Activated CD8-positive, alpha-beta memory T cell treated with anti-CD3 and anti-CD28 coated beads, Interleukin-2, amount 50 U/mL, for 24 hours (primary cell): ENCODE measurements around the gene UBR7.

ENCODE experiments used
- DNase-seq: peaks from one replicate; pipeline ENCODE4 v3.0.0-alpha.2; 2020; ENCODE audit errors: extremely low read depth

The UBR7 gene

DNA sequence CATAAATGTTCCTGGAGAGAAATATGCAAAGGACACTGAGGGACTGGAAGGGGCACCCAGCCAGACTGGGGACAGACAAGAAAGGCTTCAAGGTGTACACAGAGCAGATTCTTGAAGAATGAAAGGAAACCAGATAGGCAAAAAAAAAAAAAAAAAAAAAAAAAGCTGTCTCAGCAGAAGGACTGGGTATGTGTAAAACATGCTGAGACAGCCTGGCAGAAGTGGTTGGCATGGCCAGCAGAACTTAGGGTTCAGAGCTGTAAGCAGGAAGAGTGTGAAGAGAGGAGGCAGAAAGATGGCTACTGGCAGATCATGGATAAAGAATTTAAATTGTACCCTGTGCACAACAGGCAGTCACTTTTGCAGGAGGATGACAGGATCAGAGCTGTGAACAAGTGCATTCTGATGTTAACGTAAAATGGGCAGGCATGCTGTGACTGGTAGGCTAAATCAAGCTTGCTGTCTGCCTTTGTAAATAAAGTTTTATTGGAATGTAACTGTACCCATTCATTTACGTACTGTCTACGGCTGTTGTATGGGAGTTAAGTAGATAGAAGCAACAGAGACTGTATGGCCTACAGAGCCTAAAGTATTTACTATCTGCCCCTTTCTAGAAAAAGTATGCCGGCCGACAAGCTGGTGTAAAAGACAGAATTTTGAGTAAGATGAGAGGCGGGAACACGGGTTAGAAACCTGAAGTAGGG is 42.2 kb downstream of the UBR7 start:
- DNase-seq = no peak

DNA sequence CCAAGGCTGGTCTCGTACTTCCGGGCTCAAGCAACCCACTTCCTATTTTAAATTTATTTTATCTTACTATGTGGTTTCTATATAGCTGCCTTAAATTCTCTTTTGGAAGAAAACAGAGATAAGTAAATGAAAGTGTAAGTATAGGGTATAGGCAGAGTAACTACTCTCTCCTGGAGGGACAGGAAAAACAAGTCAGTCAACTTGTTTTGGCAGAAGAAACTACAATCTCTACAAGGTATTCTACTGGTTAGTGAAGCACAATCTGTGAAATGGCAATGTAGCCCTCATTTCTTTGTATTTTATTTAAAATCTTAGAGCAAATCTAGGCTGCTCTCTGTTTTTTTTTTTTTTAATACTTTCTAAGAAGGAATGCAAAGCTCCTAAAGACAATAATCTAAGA is 55.4 kb downstream of the UBR7 start:
- no peak for DNase-seq

DNA sequence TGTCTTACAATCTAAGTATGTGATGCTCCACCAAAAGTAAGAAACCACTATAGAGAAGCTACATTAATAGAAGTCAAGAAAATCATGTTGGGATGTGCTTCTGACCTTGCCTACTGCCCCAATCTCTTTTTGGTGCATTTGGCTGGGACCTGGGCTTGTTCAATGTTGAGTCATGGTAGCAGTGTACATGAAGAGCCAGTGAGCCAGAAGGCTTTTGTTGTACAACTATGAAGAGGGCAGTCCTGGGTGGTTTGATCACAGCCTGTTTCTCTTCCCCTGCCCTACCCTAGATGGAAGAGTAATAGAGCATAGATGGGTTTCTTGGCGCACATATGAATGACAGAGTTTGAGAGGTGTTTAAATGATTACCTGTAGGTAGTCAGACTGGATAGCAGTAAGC is 56.4 kb downstream of the UBR7 start:
- DNase-seq = no peak

DNA sequence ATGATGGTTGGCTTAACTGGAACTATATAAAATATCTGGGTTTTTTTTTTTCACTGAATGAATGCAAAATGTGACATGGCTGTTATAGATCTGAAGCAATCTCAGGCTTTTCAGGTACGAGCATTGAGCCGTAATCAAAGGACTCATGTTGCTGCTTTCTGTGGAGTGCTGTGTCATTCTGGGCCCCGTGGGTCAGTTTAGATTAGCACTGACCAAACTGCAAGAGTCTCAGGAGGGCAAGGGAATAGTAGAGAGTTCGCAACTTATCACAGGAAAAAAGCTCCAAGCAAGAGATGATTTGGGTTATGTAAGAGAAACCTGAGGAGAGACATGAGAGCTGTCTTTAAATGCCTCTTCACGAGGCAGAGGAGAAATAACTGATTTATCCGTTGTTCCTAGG is 59.1 kb downstream of the UBR7 start:
- no peak for DNase-seq

DNA sequence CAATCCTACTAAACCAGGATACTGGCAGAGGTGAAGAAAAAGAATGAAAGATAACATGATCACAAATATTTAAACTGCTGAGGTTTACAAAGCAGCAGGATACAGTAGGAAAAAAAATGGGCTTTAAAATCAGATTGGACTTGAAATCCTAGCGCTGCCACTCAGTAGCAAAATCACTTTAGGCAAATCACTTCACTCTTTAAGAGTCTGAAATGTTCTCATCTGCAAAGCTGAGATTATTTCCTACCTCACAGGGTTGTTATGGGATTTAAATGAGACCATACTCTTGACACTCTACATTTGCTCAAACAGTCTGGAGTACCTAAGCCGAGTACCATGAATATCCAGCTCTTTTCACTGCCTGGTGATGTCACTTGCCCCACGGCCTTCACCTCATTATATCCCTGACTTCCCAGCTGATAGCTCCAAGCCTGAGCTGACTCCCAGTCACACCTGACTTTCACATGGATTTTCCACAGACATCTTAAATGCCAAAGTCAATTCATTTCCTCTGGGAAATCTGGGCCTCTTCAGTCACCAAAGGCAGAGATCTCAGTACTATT is 60.2 kb downstream of the UBR7 start:
- DNase-seq = no peak

DNA sequence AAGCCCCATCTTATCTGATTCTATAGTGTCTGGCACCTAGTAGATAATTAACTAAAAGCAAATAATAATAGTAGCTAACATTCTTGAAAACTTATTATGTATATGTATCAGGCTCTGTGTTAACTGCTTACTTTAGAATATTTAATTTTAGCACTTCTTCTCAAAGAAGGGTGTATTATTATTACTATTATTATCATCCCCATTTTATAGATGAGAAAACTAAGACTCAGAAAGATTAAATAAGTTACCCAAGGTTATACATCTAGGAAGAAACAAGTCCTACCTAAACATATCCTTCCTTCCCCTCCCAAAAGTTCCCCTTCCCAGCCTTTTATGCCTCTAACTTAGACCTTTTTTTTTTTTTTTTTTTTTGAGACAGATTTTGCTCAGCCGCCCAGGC is 61.4 kb downstream of the UBR7 start:
- DNase-seq = no peak

DNA sequence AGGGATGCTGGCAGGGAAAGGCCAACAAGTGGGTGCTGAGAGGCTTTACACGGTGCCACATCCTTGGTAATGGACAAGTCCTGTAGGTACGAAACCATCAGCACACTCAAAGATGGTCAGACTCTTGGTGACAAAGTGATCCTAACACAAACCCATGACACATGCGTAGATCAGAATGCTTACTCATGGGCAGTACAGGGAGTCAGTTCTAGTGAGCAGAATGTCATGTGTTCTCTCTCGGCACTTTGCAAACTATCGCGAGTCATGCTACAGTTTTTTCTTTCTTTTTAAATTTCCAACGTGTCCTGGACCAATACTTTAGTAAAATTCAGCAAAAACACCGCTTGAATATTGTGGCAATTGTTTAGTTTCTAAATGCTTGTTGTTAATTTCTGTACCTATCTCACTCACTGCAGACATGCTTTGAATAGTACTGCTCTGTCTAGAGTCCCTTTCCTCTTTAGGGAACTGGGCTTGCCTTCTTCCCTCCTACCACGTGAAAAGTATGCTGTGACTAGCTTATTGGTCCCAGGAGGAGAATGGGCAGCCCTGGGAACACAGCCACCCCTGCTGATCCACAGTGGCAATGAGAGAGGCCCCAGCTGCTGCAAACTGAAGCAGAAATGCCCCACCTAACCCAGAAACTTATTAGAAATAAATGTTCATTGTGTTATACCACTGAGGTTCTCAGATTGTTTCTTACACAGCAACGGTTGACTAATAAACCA is 62.4 kb downstream of the UBR7 start:
- no peak for DNase-seq

DNA sequence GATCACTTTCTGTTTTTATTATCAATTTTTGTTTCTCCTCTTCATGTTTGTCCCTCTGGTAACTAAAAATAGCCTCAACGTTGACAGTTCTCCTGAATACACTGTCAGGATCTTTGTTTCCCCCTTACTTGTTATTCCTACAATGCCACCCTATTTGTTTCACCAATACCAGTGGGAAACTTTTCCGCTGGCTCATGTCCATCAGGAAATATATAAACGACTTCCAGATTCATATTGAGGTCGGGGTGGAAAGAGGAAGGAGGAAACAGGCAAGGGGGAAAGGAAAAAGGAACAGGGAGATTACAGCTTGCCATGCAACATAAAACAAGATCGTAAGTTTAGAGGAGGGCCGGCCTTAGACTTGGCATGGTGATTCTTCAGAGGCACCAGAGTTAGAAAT is 64.1 kb downstream of the UBR7 start:
- no peak for DNase-seq

DNA sequence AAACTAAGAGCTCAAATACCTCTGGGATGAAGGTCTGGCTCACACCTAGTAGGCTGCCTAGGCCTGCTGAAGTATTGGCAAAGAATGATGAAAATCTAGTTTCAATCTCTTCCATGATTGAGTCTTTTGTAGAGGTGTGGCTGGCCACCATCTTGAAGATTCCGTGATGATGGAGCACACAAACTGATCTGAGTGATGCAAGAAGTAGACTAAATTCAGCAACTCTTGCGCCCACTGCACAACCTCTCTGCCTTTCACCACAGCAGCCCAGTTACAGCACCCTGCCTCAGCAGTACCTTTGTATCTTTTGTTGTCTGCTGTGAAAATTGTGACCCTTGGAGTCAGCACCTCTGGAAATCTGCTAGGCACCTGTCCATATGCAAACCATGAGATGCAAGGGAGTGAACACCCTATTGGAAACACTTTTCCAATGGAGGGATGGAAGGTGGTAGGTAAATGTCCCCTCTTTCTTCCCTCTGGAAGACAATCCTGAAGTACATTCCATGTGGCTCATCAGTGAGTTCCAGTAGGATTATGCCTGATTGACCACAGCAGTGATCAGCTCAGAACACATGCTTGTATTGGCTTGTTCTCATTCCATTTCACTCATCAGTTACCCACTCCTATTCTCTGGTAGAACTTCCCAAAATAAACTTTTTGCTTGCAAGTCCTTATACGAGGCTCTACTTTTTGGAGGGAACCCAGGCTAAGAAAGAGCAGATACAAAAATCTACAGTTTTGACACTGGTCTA is 67.2 kb downstream of the UBR7 start:
- DNase-seq = no peak

DNA sequence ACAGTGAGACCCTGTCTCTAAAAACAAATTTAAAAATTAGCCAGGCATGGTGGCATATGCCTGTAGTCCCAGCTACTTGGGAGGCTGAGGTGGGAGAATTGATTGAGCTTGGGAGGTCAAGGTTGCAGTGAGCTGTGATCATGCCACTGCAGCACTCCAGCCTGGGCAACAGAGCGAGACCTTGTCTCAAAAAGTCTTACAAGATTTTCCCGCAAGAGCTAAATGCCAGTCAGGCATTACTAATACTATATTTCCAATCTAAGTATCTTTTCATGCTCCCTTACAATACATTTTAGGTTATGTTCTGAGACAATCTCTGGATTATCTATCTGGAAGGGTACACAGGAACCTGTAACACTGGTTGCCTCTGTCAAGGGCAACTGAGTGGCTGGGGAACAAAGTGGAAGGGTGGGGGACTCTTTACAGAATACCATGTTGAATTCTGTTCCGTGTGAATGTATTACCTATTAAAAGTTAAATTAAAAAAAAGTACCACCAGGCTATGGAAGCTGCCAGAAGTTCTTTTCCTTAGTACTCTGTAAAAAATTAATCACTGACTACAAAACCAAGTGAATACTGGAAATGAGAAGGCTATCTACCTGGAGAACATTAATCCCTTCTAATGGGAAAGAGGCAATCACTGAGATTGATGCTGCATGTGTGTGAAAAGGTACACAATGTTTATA is 69.1 kb downstream of the UBR7 start:
- DNase-seq = no peak
